Stimulated activated effector memory CD8-positive, alpha-beta T cell treated with anti-CD3 and anti-CD28 coated beads, Interleukin-12 subunit alpha, Interleukin-12 subunit beta, amount 100 ng/mL, for 72 hours (primary cell): ENCODE data around the gene TTLL12.

ENCODE experiments used
- ATAC-seq: fragments of 150-1000 bp; cut with Tn5 transposase; 2 replicates; pipeline ENCODE4 v1.10.0; 2021
- DNase-seq, 2 donors: peaks; one replicate each; pipeline ENCODE4 v3.0.0; 2021 to 2022; ENCODE audit warnings: low spot score in 2 of 2
- H3K27ac Mint-ChIP-seq: one replicate; pipeline ENCODE4 v1.8.0; 2022; ENCODE audit warnings: mild to moderate bottlenecking, mixed read lengths
- H3K36me3 Mint-ChIP-seq: one replicate; pipeline ENCODE4 v1.8.0; 2022; ENCODE audit warnings: mild to moderate bottlenecking, mixed read lengths
- H3K4me1 Mint-ChIP-seq: one replicate; pipeline ENCODE4 v1.8.0; 2022; ENCODE audit warnings: mixed read lengths
- H3K4me3 Mint-ChIP-seq: one replicate; pipeline ENCODE4 v1.8.0; 2022; ENCODE audit warnings: mild to moderate bottlenecking, mixed read lengths
- H3K9me3 Mint-ChIP-seq: one replicate; pipeline ENCODE4 v1.8.0; 2022; ENCODE audit warnings: mixed read lengths

Gene TTLL12

DNA sequence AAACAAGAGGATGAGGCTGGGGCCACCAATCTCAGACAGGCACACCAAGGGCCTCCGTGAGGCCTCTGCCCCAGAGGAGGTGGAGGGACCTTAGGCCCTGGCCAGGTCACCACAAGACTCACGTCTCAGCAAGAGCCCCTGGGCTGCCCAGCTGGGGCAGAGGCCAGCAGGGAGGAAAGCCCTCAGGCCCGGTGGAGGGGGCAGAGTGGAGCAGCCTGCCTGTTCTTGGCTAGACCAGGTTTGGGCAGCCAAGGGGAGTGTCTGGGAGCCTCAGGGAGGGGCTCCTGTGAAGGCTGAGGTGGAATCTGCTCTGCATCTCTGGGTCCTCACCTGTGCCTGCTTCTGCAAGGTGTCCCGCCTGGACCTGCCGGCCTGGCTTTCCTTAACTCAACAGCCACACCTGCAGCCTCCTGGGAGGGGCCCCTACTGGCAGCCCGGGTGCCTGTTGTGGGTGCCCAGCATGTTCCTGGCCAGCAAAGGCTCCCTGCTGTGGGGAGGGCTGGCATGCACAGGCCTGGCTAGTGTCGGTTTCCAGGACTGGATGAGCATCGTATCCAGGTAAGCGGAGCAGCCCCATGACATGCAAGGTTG is 11.9 kb downstream of the TTLL12 start:
- Mint-ChIP-seq H3K4me3 (no peak overlapping the region), H3K36me3 (peaks cover 72% of the 10 kb centered on the region), H3K9me3 (no peaks in the 10 kb centered on the region), H3K27ac (no peak overlapping the region), H3K4me1 (no peaks in the 10 kb centered on the region)
- ATAC-seq (no peak), DNase-seq (no peak)

DNA sequence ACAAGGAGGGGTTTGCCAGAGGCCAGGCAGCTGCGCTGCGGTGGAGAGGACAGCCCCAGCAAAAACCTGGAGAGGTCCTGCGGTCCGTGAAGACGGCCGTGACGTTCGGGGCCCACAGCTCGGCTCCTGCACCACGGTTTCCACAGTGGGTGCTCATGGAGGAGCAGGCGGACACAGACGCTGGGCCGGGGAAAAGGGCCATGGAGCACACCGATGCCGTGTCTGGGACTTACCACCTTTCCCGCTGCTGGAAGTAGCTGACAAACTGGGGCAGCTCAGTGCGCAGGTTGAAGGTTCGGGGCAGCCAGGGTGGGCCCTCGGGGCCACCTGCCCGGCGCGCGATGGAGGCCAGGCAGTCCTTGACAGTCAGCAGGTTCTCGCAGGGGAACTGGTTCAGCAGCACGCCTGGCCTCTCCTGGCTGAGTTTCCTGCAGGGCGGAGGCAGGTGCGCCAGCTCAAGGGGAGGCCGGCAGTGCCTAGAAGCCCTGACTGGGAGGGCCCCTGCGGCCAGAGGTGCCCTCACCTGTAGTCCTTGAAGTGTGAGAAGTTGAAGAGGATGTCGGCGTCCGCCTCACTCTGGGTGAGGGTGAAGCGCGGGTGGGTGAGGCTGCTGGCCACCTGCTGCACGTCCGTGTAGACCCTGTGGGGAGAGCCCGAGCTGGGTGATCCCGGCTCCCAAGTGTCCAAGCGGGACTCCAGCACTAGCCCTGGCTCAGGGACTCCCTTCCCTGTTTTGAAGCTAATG is 12.8 kb downstream of the TTLL12 start:
- ATAC-seq (no peak), DNase-seq (no peak)
- no peaks in the 10 kb centered on the region for H3K4me1 Mint-ChIP-seq
- no peak overlapping the region for H3K27ac Mint-ChIP-seq
- H3K4me3 Mint-ChIP-seq = no peak overlapping the region
- peaks cover 70% of the 10 kb centered on the region for H3K36me3 Mint-ChIP-seq
- H3K9me3 Mint-ChIP-seq = no peaks in the 10 kb centered on the region

DNA sequence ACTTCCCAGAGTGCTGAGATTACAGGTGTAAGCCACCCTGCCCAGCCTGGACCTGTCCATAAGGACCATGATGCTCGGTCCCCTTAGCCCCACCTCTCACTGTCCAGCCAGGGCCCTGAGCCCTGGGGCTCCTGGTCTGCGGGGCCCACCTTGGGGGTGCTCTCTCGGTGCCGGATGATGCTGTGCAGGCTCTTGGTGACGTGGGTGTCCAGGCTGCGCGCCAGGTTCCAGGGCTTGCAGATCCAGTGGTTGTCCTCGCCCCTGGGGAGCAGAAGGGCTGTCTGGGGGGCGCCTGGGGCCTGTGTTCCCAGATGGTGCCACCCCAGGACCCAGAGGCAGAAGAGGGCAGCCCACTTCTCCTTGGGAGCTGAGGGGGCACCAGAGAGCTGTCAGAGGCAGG is 13.4 kb downstream of the TTLL12 start:
- DNase-seq (no peak), ATAC-seq (no peak)
- no peak overlapping the region for H3K27ac Mint-ChIP-seq
- no peaks in the 10 kb centered on the region for H3K4me1 Mint-ChIP-seq
- no peak overlapping the region for H3K4me3 Mint-ChIP-seq
- no peaks in the 10 kb centered on the region for H3K9me3 Mint-ChIP-seq
- H3K36me3 Mint-ChIP-seq = peaks cover 65% of the 10 kb centered on the region

DNA sequence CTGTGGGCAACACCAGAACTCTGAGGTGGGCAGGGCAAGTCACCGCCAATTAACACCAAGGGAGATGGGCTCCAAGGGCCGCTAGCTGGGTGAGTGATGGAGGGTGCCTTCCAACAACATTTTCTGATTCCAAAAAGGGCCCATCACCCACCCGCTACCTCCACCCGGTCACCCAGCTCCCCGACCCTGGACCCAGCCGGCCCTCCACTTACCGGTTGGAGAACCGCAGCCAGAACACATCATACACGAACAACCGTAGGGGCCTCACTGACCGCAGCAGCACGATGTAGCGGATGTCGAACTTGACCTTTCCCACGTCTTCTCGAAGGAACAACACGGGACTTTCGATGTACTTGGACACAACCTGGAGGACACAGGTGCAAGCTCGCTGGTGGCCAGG is 14.7 kb downstream of the TTLL12 start:
- DNase-seq = no peak
- Mint-ChIP-seq H3K36me3 (peaks cover 59% of the 10 kb centered on the region), H3K4me3 (no peak overlapping the region), H3K27ac (no peak overlapping the region), H3K9me3 (no peaks in the 10 kb centered on the region), H3K4me1 (no peaks in the 10 kb centered on the region)
- no peak for ATAC-seq

DNA sequence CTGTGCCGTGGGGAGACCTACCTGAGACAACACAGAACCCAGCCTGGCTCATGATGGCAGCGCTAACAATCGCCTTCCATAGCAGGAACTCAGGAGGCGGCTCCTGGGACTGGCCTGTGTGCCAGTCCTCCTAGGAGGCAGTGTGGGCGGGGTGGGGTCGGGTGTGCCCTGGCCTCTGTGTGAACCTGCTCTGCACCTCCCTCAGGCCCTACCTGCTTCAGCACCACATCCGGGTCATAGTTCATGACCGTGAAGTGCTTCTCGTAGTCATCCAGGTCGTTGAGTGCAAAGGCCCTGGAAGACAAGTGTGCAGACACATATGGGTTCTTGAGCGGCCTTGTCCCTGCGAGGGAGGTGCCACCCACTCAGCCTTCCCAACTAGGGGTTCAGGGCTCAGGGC is 15.3 kb downstream of the TTLL12 start:
- no peak overlapping the region for H3K27ac Mint-ChIP-seq
- H3K9me3 Mint-ChIP-seq = no peaks in the 10 kb centered on the region
- H3K4me3 Mint-ChIP-seq = no peak overlapping the region
- no peak for DNase-seq
- no peak for ATAC-seq
- H3K4me1 Mint-ChIP-seq = no peaks in the 10 kb centered on the region
- peaks cover 54% of the 10 kb centered on the region for H3K36me3 Mint-ChIP-seq

DNA sequence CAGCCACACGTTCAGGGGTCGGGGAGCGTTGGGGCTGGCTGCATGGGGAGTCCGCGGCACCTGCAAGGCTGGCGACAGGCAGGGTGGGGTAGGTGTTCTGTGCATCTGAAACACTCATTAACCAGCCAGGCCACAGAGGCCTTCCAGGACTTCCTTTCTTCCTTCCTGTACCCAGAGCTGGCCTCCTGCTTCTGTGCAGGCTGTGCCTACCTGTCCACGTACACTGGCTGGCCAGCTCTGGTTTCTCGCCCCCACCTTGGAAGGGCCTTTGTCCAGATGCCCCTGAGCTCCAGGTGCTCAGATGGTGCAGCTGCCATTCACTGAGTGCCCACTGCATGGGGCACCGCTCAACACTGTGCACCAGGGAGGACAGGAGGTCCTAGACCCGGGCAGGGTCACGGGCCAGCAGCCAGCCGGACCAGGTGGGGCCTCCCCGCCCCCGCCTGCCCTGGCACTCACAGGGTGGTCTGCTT is 15.9 kb downstream of the TTLL12 start:
- Mint-ChIP-seq H3K27ac (peak overlapping the region; percentile 10), H3K36me3 (peaks cover 49% of the 10 kb centered on the region)

DNA sequence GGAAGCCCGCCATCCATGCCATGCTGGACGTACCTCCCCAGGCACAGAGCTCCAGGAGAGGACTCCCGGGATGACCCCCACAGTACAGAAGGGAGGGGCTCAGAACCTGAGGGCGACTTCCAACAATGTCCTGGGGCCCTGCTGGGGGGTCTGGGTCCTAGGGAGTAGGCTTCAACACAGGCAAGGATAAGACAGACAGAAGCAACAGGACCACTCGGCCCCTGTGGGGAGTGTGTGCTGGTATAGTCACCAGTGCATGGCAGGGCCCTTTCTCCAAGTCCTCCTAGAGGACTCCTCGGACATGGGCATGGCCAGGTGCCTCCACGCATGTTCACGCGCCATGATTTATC is 16.8 kb downstream of the TTLL12 start:
- Mint-ChIP-seq H3K9me3 (no peaks in the 10 kb centered on the region), H3K4me1 (no peaks in the 10 kb centered on the region), H3K4me3 (no peak overlapping the region), H3K36me3 (peaks cover 39% of the 10 kb centered on the region), H3K27ac (no peak overlapping the region)
- no peak for ATAC-seq
- no peak for DNase-seq

More for the DNA sequence above, 15.9 kb downstream of the TTLL12 start:
- no peaks in the 10 kb centered on the region for H3K4me1 Mint-ChIP-seq
- no peak for DNase-seq
- ATAC-seq = peak; percentile 5
- no peaks in the 10 kb centered on the region for H3K9me3 Mint-ChIP-seq
- H3K4me3 Mint-ChIP-seq = no peak overlapping the region

DNA sequence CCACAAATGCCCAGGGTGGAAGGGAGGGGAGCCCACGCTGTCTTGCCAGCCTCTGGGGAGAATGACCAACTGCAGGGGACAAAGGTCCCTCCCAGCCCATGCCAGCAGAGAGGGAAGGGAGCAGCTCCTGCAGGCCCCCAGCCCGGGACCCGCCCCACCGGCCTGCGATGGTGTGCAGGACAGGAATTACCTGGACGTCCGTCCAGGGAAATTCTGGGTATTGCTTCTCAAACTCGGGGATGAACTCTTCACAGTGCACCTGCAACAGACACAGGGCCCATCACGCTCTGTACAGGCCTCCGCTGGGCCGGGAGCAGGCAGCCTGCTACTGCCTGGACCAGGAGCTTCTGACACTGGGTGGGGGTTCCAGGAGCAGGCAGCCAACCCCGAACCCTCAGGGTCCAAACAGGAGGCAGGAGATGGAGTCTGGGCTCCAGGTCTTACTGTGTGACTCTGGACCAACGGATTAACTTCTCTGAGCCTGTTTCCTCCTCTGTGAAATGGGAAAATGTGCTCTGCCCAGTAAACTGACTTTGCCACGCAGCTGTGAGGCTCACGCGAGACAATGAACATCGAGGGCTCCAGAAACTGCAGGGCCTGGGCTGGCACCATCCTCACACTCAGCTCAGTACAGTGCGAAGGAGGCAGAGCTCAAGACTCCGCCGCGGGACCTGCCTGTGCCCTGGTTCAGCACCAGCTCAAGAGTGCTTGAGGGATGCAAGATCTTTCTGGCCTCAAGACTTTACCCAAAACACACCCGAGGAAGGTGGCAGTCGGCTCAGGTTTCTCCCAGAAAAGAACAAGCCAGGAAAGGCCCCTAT is 17.4 kb downstream of the TTLL12 start:
- peak overlapping the region; percentile 68 for H3K27ac Mint-ChIP-seq
- no peak for ATAC-seq

DNA sequence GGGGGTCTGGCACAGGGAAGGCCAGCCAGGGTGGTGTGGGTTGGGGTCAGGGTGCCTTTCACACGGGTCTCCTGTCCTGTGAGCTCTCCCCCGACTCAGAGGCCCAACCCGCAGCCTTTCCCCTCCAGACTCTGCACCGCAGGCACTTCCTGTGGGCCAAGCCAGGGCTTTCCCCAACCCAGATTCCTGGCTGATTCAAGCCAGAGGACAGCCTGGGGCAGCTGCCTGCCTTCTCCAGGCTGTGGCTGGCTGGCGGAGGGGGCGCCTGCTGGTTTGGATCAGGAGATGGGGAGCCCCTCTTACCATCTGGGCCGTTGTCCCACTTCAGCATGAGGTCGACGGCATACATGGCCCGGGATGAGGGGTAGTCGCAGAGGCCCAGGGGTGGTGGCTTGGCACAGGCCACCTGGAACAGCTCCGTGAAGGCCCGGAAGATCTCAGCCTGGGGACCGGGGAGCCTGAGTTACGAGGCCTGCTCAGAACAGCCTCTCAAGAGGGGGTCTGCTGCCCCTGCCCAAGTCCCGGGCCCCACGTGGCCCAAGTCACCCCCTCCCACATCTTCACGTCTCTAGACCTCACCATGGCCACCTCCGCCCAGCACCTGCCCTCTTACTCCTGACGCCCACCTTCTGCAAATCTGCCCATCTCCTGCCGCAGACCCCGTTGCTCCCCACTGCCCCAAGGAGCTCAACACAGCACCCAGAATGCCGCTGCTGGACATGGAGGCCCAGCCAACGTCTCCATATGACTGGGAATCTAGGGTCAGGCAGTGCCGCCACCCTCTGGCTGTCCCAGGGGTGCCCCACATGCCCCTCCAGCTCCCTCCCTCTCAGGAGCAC is 18.2 kb downstream of the TTLL12 start:
- no peak for DNase-seq
- no peak overlapping the region for H3K4me3 Mint-ChIP-seq
- no peak for ATAC-seq
- H3K27ac Mint-ChIP-seq = peak overlapping the region; percentile 68
- peaks cover 7% of the 10 kb centered on the region for H3K4me1 Mint-ChIP-seq
- peaks cover 48% of the 10 kb centered on the region for H3K36me3 Mint-ChIP-seq
- H3K9me3 Mint-ChIP-seq = no peaks in the 10 kb centered on the region

More for the DNA sequence above, 17.4 kb downstream of the TTLL12 start:
- peaks cover 40% of the 10 kb centered on the region for H3K36me3 Mint-ChIP-seq
- peaks cover 1% of the 10 kb centered on the region for H3K4me1 Mint-ChIP-seq
- H3K9me3 Mint-ChIP-seq = no peaks in the 10 kb centered on the region
- no peak overlapping the region for H3K4me3 Mint-ChIP-seq
- no peak for DNase-seq

DNA sequence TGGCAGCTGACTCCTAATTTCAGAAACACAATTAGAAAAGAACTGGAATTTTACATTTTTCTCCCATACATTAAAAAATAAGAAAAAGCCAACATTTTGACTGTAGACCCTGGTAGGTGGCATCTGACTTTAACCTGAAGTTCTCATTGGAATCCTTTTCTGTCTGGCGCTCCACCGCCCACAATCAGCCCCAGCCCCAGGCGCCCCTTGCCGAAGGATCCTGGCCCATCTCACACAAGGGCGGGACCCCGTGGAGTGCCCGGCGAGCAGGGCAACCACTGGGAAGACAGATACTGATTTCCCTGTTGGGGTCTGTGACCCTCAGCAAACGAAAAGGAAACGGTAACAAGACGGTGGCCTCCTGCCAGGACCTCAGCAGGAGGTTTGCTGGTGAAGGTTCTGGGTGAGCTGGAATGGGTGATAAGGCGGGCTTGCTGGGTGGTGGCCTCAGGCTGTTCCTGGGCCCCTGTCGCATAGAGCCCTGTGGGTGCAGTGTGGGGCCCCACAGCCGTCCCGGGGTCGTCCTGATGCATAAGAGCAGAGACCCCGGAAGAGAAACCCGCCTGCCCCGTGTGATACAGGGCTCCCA is 19.8 kb downstream of the TTLL12 start:
- Mint-ChIP-seq H3K4me1 (peaks cover 7% of the 10 kb centered on the region), H3K36me3 (peaks cover 37% of the 10 kb centered on the region), H3K27ac (no peak overlapping the region), H3K9me3 (no peaks in the 10 kb centered on the region), H3K4me3 (no peak overlapping the region)
- DNase-seq = no peak
- no peak for ATAC-seq

DNA sequence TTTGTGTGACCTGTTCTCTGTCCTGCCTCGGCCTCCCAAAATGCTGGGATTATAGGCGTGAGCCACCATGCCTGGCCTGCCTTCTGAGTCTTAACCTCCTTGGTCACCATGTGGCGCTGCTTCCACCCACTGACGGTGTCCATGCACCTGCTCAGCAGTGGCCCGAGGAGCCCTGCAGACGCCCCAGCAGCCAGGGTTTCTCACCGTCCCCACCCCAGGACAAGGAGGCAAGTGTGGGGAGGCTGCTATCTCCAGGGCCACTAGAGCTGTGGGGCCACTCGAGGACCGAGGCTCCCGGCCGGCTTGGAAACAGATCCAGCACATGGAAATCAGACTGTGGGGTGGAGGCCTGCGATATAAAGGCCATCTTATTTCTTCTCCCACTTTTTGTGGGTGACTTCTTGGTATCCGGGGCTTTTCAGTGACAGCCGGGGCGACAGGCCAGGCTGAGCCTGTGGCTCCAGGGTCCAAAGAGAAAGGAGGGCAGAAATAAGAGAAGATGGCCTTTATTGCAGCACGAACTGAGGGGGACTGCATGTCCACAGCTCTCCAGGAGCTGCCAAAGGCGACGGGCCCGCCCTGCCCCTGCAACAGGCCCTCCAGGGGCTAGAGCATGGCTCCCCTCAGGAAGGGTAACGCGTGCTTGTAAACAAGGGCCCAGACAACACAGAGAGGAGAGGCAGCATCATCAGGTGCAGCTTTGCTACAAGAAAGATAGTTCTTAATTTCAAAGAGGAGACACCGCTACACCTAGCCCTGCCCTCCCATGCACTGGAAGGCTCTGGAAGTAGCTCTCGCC is 20.6 kb downstream of the TTLL12 start:
- H3K36me3 Mint-ChIP-seq = peaks cover 39% of the 10 kb centered on the region

DNA sequence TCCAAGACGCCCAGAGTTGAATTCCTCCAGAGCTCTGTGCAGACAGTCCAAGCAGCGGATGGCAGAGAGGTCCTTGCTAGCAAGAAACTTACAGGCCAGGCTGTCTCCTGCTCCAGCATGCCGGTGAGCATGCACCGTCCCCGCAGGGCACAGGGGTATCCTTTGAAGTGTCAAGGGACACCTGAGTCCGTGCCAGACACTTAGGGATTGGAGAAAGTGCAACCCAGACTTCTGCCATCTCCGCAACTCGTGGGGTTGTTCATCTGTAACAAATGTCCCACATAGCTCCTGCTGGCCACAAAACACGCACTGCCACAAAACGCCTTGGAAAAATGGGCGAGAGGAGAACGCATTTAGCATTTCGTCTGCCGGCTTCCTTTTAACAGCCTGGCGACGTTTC is 22.3 kb downstream of the TTLL12 start:
- H3K4me1 Mint-ChIP-seq = peaks cover 7% of the 10 kb centered on the region
- H3K27ac Mint-ChIP-seq = peak overlapping the region; percentile 46
- no peak overlapping the region for H3K4me3 Mint-ChIP-seq
- peaks cover 28% of the 10 kb centered on the region for H3K36me3 Mint-ChIP-seq
- H3K9me3 Mint-ChIP-seq = no peaks in the 10 kb centered on the region
- ATAC-seq (no peak), DNase-seq (no peak)

More for the DNA sequence above, 20.6 kb downstream of the TTLL12 start:
- Mint-ChIP-seq H3K4me1 (peaks cover 7% of the 10 kb centered on the region), H3K9me3 (no peaks in the 10 kb centered on the region), H3K4me3 (no peak overlapping the region), H3K27ac (no peak overlapping the region)
- DNase-seq = no peak
- ATAC-seq = no peak

DNA sequence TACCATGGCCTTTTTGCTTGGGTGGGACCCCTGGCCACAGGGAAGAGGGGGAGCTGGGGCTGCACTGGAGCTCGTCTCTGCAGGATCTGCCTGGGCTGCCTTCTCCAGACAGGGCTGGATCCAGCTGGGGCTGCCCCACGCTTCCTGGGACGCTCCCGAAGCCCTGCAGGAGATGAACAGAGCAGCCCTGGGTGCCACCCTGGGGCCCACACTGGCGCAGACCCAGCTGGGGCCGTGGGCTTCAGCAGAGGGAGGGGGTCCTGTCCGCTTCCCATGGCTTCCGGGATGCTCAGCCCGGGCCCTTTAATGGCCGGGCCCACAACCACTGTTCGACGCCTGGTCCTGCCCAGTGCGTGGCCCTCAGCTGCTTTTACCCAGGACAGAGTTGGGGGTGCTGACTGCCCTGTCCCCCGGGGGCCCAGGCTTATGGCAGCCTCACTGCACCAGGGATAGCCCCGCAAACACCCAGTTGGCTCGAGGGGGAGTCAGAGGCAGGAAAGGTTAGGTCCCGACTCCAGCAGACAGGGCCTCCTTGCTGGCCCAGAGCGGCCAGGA is 23.6 kb downstream of the TTLL12 start:
- H3K4me3 Mint-ChIP-seq = no peak overlapping the region
- H3K9me3 Mint-ChIP-seq = no peaks in the 10 kb centered on the region
- no peak for ATAC-seq
- no peak for DNase-seq
- peaks cover 12% of the 10 kb centered on the region for H3K4me1 Mint-ChIP-seq
- H3K27ac Mint-ChIP-seq = peak overlapping the region; percentile 46
- H3K36me3 Mint-ChIP-seq = peaks cover 28% of the 10 kb centered on the region
